Type B pancreatic cell (in vitro differentiated cells): ENCODE data around the gene P3H1. TPM values are rescaled to one million over a fixed set of nuclear protein-coding genes. Genes with fewer than 3 reads are reported as not detected.

Experiments used
- DNase-seq: peaks from one replicate; pipeline ENCODE4 v3.0.0; 2021; ENCODE audit warnings: mixed read lengths; ENCODE audit not compliant: unreplicated experiment; ENCODE audit errors: extremely low spot score
- H3K27ac Mint-ChIP-seq: 2 replicates; pipeline ENCODE4 v1.8.0; 2021; ENCODE audit warnings: mild to moderate bottlenecking, mixed read lengths
- H3K27me3 Mint-ChIP-seq: 2 replicates; pipeline ENCODE4 v1.8.0; 2021; ENCODE audit warnings: mixed read lengths
- H3K36me3 Mint-ChIP-seq: 2 replicates; pipeline ENCODE4 v1.8.0; 2021; ENCODE audit warnings: mixed read lengths
- H3K4me1 Mint-ChIP-seq: one replicate; pipeline ENCODE4 v1.8.0; 2021; ENCODE audit warnings: mixed read lengths; ENCODE audit not compliant: unreplicated experiment
- H3K4me3 Mint-ChIP-seq: 2 replicates; pipeline ENCODE4 v1.8.0; 2021; ENCODE audit warnings: mild to moderate bottlenecking, mixed read lengths
- H3K9me3 Mint-ChIP-seq: 2 replicates; pipeline ENCODE4 v1.8.0; 2021; ENCODE audit warnings: mixed read lengths
- CTCF ChIP-seq: fragments of 200-600 bp; sonication (generic); conservative IDR thresholded peaks from 2 replicates; pipeline ENCODE4 v1.5.0; 2021; ENCODE audit warnings: antibody characterized with exemption, mild to moderate bottlenecking
- total RNA-seq: library from RNA; stranded (reverse); gene quantifications from 2 replicates; pipeline ENCODE4 v1.2.1, GENCODE V29; 2021; ENCODE audit warnings: low replicate concordance

P3H1 gene
- total RNA-seq, 1 donor from 2014 or later, result 77.2 TPM

- TF ChIP-seq CTCF, result no peak
- no peak for DNase-seq
- Mint-ChIP-seq H3K4me1 (no peaks in the 10 kb centered on the region), H3K4me3 (no peak overlapping the region), H3K27me3 (no peaks in the 10 kb centered on the region), H3K36me3 (peaks cover 10% of the 10 kb centered on the region), H3K27ac (no peak overlapping the region), H3K9me3 (no peaks in the 10 kb centered on the region)
Observed at GRCh38 chr1:42786097-42786496, 19.3 kb upstream of the P3H1 start.

- no peak within 1 kb of the TSS for H3K4me3 Mint-ChIP-seq
- H3K36me3 Mint-ChIP-seq, result peaks cover 17% of the 10 kb centered on the region
- H3K9me3 Mint-ChIP-seq, result no peaks in the 10 kb centered on the region
- no peak for DNase-seq
- no peaks in the 10 kb centered on the region for H3K4me1 Mint-ChIP-seq
- H3K27ac Mint-ChIP-seq, result no peak within 1 kb of the TSS
- TF ChIP-seq CTCF, result no peak
- no peaks in the 10 kb centered on the region for H3K27me3 Mint-ChIP-seq
Observed at GRCh38 chr1:42784946-42785693, 18.3 kb upstream of the P3H1 start, which contains the start of gene TMEM269. Gene TMEM269 (plus strand): TSS chr1:42784991. CDS start chr1:42789894, 4,903 bp downstream.

GRCh38 chr1:42784547-42784945, 17.7 kb upstream of the P3H1 start:
- no peak for TF ChIP-seq CTCF
- H3K36me3 Mint-ChIP-seq, result peaks cover 20% of the 10 kb centered on the region
- H3K4me1 Mint-ChIP-seq, result no peaks in the 10 kb centered on the region
- no peak for DNase-seq
- H3K27ac Mint-ChIP-seq, result no peak overlapping the region
- no peaks in the 10 kb centered on the region for H3K27me3 Mint-ChIP-seq
- H3K4me3 Mint-ChIP-seq, result no peak overlapping the region
- H3K9me3 Mint-ChIP-seq, result no peaks in the 10 kb centered on the region

GRCh38 chr1:42783092-42783491, 16.3 kb upstream of the P3H1 start:
- H3K4me1 Mint-ChIP-seq, result no peaks in the 10 kb centered on the region
- no peak for TF ChIP-seq CTCF
- no peaks in the 10 kb centered on the region for H3K27me3 Mint-ChIP-seq
- H3K9me3 Mint-ChIP-seq, result no peaks in the 10 kb centered on the region
- no peak for DNase-seq
- H3K4me3 Mint-ChIP-seq, result no peak overlapping the region
- H3K27ac Mint-ChIP-seq, result no peak overlapping the region
- H3K36me3 Mint-ChIP-seq, result peaks cover 31% of the 10 kb centered on the region

GRCh38 chr1:42780176-42780575, 13.3 kb upstream of the P3H1 start:
- Mint-ChIP-seq H3K4me3 (no peak overlapping the region), H3K27ac (no peak overlapping the region), H3K4me1 (no peaks in the 10 kb centered on the region), H3K36me3 (peaks cover 46% of the 10 kb centered on the region), H3K27me3 (no peaks in the 10 kb centered on the region), H3K9me3 (no peaks in the 10 kb centered on the region)
- no peak for TF ChIP-seq CTCF
- DNase-seq, result no peak
